Neutrophil (primary cell): ENCODE measurements around the gene GADL1.

ENCODE experiments used
- H3K27ac ChIP-seq: fragments of 200-600 bp; sonication (generic); 2 replicates; pipeline ENCODE4 v1.5.1; 2016; ENCODE audit warnings: mild to moderate bottlenecking, moderate library complexity
- H3K27me3 ChIP-seq: fragments of 200-600 bp; sonication (generic); 2 replicates; pipeline ENCODE4 v1.6.0; 2016; ENCODE audit warnings: mild to moderate bottlenecking
- H3K36me3 ChIP-seq: fragments of 200-600 bp; sonication (generic); 2 replicates; pipeline ENCODE4 v1.5.1; 2017
- H3K4me1 ChIP-seq, 2 experiments: fragments of 200-600 bp in 1 of 2; sonication (generic) in 1 of 2; 1 replicate in 1 of 2; 2 replicates in 1 of 2; pipeline versions ENCODE4 v1.5.1 to v1.6.1; 2013 to 2016; ENCODE audit warnings: low read depth in 1 of 2, low read length in 1 of 2, mild to moderate bottlenecking in 1 of 2, moderate library complexity in 1 of 2; ENCODE audit not compliant: control insufficient read depth in 1 of 2, insufficient read depth in 1 of 2
- H3K4me3 ChIP-seq, 2 experiments: fragments of 200-600 bp in 1 of 2; sonication (generic) in 1 of 2; 1 replicate in 1 of 2; 2 replicates in 1 of 2; pipeline ENCODE4 v1.5.1; 2013 to 2016; ENCODE audit warnings: low read depth in 1 of 2, low read length in 1 of 2, mild to moderate bottlenecking in 1 of 2, moderate library complexity in 1 of 2
- H3K9me3 ChIP-seq: fragments of 200-600 bp; sonication (generic); 2 replicates; pipeline ENCODE4 v1.5.1; 2016
- CTCF ChIP-seq: fragments of 200-600 bp; sonication (generic); IDR thresholded peaks from 2 replicates; pipeline ENCODE4 v1.5.1; 2016; ENCODE audit warnings: antibody characterized with exemption

The GADL1 gene

DNA sequence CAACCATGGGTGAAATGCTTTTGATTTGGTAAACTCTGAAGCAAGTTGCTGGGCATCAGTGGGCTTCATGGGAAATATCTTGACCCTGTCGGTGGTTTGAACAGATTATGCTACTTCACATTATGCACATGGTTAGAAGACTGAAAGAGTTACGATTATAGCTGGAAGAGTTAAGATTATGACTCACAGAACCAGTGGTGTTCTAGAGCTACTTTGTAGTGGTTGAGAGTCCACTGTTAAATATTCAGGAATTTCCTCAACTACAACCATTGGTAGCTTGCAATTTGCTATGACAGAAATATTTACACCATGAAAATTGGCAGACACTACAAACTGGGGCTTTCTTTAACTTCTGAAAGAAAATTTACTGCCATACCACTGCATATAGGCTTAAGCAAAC lies 99.3 kb downstream of the GADL1 start:
- TF ChIP-seq CTCF = no peak
- no peak overlapping the region for H3K4me3 ChIP-seq
- H3K27me3 ChIP-seq = no peaks in the 10 kb centered on the region
- no peak overlapping the region for H3K27ac ChIP-seq
- no peaks in the 10 kb centered on the region for H3K4me1 ChIP-seq
- H3K36me3 ChIP-seq = no peaks in the 10 kb centered on the region
- no peaks in the 10 kb centered on the region for H3K9me3 ChIP-seq

GRCh38 chr3:30793740-30794139 lies 100.7 kb downstream of the GADL1 start:
- Histone ChIP-seq H3K9me3 (no peaks in the 10 kb centered on the region), H3K4me1 (no peaks in the 10 kb centered on the region), H3K4me3 (no peak overlapping the region), H3K36me3 (no peaks in the 10 kb centered on the region), H3K27me3 (no peaks in the 10 kb centered on the region), H3K27ac (no peak overlapping the region)
- TF ChIP-seq CTCF = no peak

- H3K9me3 ChIP-seq = no peaks in the 10 kb centered on the region
- no peak for TF ChIP-seq CTCF
- H3K27me3 ChIP-seq = no peaks in the 10 kb centered on the region
- no peaks in the 10 kb centered on the region for H3K36me3 ChIP-seq
- H3K4me1 ChIP-seq = no peaks in the 10 kb centered on the region
- H3K4me3 ChIP-seq = no peak overlapping the region
- H3K27ac ChIP-seq = no peak overlapping the region
These were observed 104.3 kb downstream of the GADL1 start for GRCh38 chr3:30790150-30790549.

GRCh38 chr3:30786365-30786764 lies 108.1 kb downstream of the GADL1 start:
- Histone ChIP-seq H3K27me3 (no peaks in the 10 kb centered on the region), H3K36me3 (no peaks in the 10 kb centered on the region), H3K4me3 (no peak overlapping the region), H3K9me3 (no peaks in the 10 kb centered on the region), H3K27ac (no peak overlapping the region), H3K4me1 (no peaks in the 10 kb centered on the region)
- TF ChIP-seq CTCF = no peak

DNA sequence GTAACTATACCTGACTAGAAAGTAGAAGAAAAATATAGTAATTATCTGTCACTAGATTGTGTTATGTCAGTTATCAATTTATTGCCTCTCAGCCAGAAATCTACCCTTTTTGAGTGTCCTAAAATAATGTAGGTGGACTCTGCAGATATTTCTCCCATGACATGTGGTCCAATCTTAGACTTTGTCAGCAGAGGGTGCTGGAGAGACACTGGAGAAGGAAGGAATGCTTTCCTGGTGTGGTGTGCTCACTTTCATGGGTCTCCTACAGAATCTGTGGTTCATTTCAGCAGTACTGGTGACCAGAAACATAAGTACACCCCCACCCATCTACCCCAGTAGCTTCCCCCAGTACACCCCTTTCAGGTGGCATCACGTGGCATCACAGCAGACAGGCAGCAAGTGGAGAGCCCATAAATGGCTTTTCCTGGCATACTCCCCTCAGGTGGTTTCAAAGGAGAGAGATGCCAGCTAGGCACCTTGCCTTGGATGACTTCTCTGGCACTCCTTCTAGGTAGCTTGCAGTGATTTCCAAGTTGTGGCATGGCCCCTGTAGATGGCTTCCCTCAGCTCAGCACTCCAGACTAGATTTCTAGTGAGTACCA lies 114.7 kb downstream of the GADL1 start:
- no peaks in the 10 kb centered on the region for H3K36me3 ChIP-seq
- H3K27ac ChIP-seq = no peak overlapping the region
- H3K27me3 ChIP-seq = no peaks in the 10 kb centered on the region

More for the DNA sequence above, 114.7 kb downstream of the GADL1 start:
- no peak overlapping the region for H3K4me3 ChIP-seq
- no peak for TF ChIP-seq CTCF
- no peaks in the 10 kb centered on the region for H3K9me3 ChIP-seq
- H3K4me1 ChIP-seq = peaks cover 5 to 21% of the 10 kb centered on the region in 2 experiments
